PC-3 (cell line): ENCODE results near the gene C1orf94. TPM values are rescaled to one million over a fixed set of nuclear protein-coding genes. Genes with fewer than 3 reads are reported as not detected.
"Not testable (repeated sequence)": the region's sequence is repeated elsewhere in the genome, so short reads cannot be mapped to it uniquely, and the experiment has no call there.

Experiments
- ATAC-seq: fragments of 200-7000 bp; cut with Tn5 transposase; 2 replicates; pipeline ENCODE4 v1.9.1; 2020; ENCODE audit warnings: mild to moderate bottlenecking, moderate library complexity
- BruUV-seq: library from RNA; stranded (reverse); fragments of 400-500 nt; replicated peaks from 2 replicates; lab custom pipeline; 2021; lab: Mats Ljungman, UMichigan
- CTCF ChIA-PET: fragments of 300-600 bp; sonication (Branson Sonifier 250); formaldehyde crosslinking; loops from one replicate; lab custom pipeline; 2022; ENCODE audit warnings: antibody characterized with exemption; lab: Charles Lee
- POLR2A ChIA-PET: fragments of 300-600 bp; sonication (Branson Sonifier 250); formaldehyde crosslinking; loops from one replicate; lab custom pipeline; 2022; ENCODE audit warnings: antibody characterized with exemption; ENCODE audit not compliant: unreplicated experiment; lab: Charles Lee
- DNase-seq: peaks from one replicate; pipeline ENCODE4 v3.0.0-alpha.2; 2015
- H2AFZ ChIP-seq: fragments of 300-600 bp; sonication (generic); 2 replicates; pipeline ENCODE4 v1.6.0; 2016; ENCODE audit warnings: antibody characterized with exemption, low read length
- H3F3A ChIP-seq: fragments of 300-600 bp; sonication (generic); one replicate; pipeline ENCODE4 v1.6.0; 2017; ENCODE audit warnings: antibody characterized with exemption, low read length, control low read depth, mild to moderate bottlenecking; ENCODE audit not compliant: unreplicated experiment
- H3K27ac ChIP-seq: fragments of 300-600 bp; sonication (generic); 2 replicates; pipeline ENCODE4 v1.5.1; 2016; ENCODE audit warnings: mild to moderate bottlenecking, low read length
- H3K27me3 ChIP-seq: fragments of 300-600 bp; sonication (generic); 2 replicates; pipeline ENCODE4 v1.6.1; 2016; ENCODE audit warnings: low read length, mixed read lengths
- H3K36me3 ChIP-seq: fragments of 300-600 bp; sonication (generic); 2 replicates; pipeline ENCODE4 v1.6.1; 2016; ENCODE audit warnings: low read depth, mixed run types, low read length, mixed read lengths
- H3K4me1 ChIP-seq: fragments of 300-600 bp; sonication (generic); 2 replicates; pipeline ENCODE4 v1.5.1; 2016; ENCODE audit warnings: low read length; ENCODE audit not compliant: insufficient read depth
- H3K4me2 ChIP-seq: fragments of 300-600 bp; sonication (generic); 2 replicates; pipeline ENCODE4 v1.6.0; 2016; ENCODE audit warnings: low read length
- H3K4me3 ChIP-seq: fragments of 300-600 bp; sonication (generic); 2 replicates; pipeline ENCODE4 v1.5.1; 2016; ENCODE audit warnings: mild to moderate bottlenecking, low read length, mixed read lengths
- H3K79me2 ChIP-seq: fragments of 300-600 bp; sonication (generic); 2 replicates; pipeline ENCODE4 v1.6.1; 2017; ENCODE audit warnings: low read length, mixed read lengths
- H3K9ac ChIP-seq: fragments of 300-600 bp; sonication (generic); 2 replicates; pipeline ENCODE4 v1.6.0; 2016; ENCODE audit warnings: mild to moderate bottlenecking, low read length
- H3K9me2 ChIP-seq: fragments of 300-600 bp; sonication (generic); replicated peaks from 2 replicates; pipeline ENCODE4 v1.6.1; 2016; ENCODE audit warnings: mixed run types, low read length, mixed read lengths
- H3K9me3 ChIP-seq: fragments of 300-600 bp; sonication (generic); 2 replicates; pipeline ENCODE4 v1.6.1; 2016; ENCODE audit warnings: low read length, mixed read lengths
- H4K20me1 ChIP-seq: fragments of 300-600 bp; sonication (generic); 2 replicates; pipeline ENCODE4 v1.6.1; 2016; ENCODE audit warnings: low read length, mixed read lengths
- EZH2 ChIP-seq: fragments of 300-600 bp; sonication (generic); IDR thresholded peaks from one replicate; pipeline ENCODE4 v1.6.1; 2017; ENCODE audit warnings: antibody characterized with exemption, mild to moderate bottlenecking, low read length; ENCODE audit not compliant: unreplicated experiment
- EZH2phosphoT487 ChIP-seq: fragments of 300-600 bp; sonication (generic); IDR thresholded peaks from 2 replicates; pipeline ENCODE4 v1.6.1; 2018; ENCODE audit warnings: mild to moderate bottlenecking, antibody characterized with exemption, low read length, borderline replicate concordance
- intact Hi-C: fragments of 100-400 bp; cut with micrococcal nuclease; formaldehyde crosslinking; loops from 2 replicates; pipeline ENCODE4 v1.9.0; 2023
- total RNA-seq: library from RNA; depleted of rRNA; stranded (reverse); fragments of >200 nt; gene quantifications from 2 replicates; pipeline ENCODE4 v1.2.3, GENCODE V29; 2014
- TF ChIP-seq, protein P1 (sequence below): fragments of 300-600 bp; sonication (generic); conservative IDR thresholded peaks from 2 replicates; pipeline ENCODE4 v1.5.1; 2017; ENCODE audit warnings: antibody characterized with exemption, low read depth, mild to moderate bottlenecking, low read length

C1orf94 gene
- total RNA-seq, 1 experiment from 2014 or later: not detected

DNA sequence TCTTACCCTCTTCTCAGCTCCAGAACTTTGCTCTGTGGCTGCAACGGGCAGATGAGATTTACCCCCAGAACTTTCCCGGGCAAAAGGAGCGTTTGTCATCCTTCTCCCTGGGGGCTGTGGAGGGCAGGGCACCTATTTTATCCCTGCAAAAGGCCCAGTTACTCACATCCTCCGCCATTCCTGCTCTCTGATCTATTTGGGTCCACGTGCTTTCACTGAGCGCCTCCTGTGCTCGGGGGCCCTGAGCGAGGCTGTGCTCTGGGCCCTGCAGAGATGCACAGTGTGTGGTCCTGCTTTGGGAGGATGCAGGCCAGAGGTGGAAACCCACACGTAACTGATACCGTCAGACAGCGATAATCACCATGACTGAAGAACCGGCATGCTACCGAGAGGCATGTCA lies 9.3 kb upstream of the C1orf94 start:
- BruUV-seq: no TSS peak
- Histone ChIP-seq H3K27ac (no peak overlapping the region), H3K4me3 (no peak overlapping the region), H3K9me3 (no peaks in the 10 kb centered on the region), H3K79me2 (no peaks in the 10 kb centered on the region), H3K36me3 (no peaks in the 10 kb centered on the region), H3K4me1 (no peaks in the 10 kb centered on the region), H2AFZ (no peak overlapping the region), H3F3A (no peaks in the 10 kb centered on the region), H3K27me3 (peaks cover 44% of the 10 kb centered on the region), H3K4me2 (no peak overlapping the region), H3K9ac (no peak overlapping the region), H3K9me2 (no peaks in the 10 kb centered on the region), H4K20me1 (no peaks in the 10 kb centered on the region)
- DNase-seq (no peak), ATAC-seq (no peak)
- ChIA-PET CTCF (no interaction called here), POLR2A (no interaction called here)
- intact Hi-C loops: no loop called here
- TF ChIP-seq EZH2: no peak
- TF ChIP-seq, protein P1, sequence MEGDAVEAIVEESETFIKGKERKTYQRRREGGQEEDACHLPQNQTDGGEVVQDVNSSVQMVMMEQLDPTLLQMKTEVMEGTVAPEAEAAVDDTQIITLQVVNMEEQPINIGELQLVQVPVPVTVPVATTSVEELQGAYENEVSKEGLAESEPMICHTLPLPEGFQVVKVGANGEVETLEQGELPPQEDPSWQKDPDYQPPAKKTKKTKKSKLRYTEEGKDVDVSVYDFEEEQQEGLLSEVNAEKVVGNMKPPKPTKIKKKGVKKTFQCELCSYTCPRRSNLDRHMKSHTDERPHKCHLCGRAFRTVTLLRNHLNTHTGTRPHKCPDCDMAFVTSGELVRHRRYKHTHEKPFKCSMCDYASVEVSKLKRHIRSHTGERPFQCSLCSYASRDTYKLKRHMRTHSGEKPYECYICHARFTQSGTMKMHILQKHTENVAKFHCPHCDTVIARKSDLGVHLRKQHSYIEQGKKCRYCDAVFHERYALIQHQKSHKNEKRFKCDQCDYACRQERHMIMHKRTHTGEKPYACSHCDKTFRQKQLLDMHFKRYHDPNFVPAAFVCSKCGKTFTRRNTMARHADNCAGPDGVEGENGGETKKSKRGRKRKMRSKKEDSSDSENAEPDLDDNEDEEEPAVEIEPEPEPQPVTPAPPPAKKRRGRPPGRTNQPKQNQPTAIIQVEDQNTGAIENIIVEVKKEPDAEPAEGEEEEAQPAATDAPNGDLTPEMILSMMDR: no peak
- TF ChIP-seq EZH2phosphoT487: no peak

DNA sequence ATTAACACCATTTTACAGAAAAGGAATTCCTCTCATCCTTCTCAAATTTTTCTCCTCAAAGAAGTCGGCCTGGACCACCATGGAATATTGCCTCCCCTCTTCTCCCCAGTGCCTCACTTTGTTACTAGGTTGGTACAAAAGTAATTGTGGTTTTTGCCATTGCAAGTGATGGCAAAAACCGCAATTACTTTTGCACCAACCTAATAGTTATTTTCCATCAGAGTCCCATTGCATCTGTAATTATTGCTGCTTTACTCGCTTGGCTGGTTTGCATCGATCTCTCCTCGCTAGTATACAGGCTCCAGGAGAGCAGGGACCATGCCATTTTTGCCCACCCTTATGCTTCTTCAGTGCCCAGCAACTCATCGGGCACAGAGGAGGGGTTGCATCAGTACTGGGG lies 963 bp upstream of the C1orf94 start:
- ChIA-PET CTCF (no interaction called here), POLR2A (no interaction called here)
- Histone ChIP-seq H3K79me2 (no peaks in the 10 kb centered on the region), H3K27ac (no peak overlapping the region), H3K9me3 (no peaks in the 10 kb centered on the region), H3K4me1 (no peaks in the 10 kb centered on the region), H3K9ac (no peak overlapping the region), H4K20me1 (no peaks in the 10 kb centered on the region), H2AFZ (no peak overlapping the region), H3K9me2 (no peaks in the 10 kb centered on the region), H3F3A (no peaks in the 10 kb centered on the region), H3K4me3 (no peak overlapping the region), H3K36me3 (no peaks in the 10 kb centered on the region), H3K27me3 (0 out of 2 replicates have a peak, but pooled peaks cover 7% of the 10 kb centered on the region), H3K4me2 (no peak overlapping the region)
- no peak for DNase-seq
- BruUV-seq: no TSS peak
- ATAC-seq: no peak
- TF ChIP-seq, protein P1: no peak
- no peak for TF ChIP-seq EZH2
- no peak for TF ChIP-seq EZH2phosphoT487
- intact Hi-C loops: no loop called here

DNA sequence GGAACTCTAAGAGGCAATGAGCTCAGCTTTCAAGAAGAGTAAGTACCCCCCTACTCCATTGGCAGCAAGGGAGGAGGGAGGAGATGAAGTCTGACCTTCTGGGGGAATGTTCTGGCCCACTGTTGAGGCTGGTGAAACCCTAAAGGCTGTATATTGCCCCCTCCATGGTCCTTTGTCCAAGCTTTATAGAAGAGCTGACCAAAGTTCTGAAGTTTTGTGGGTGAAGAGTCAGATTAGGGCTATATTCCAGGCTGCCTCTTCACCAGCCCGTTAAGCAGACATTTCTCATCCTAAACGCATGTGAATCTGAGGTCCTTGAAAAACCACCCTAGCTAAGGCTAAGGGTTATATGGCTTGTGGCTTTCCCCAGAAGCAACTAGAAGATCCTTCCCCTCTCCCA lies 1.4 kb downstream of the C1orf94 start:
- DNase-seq (no peak), ATAC-seq (no peak)
- no peaks in the 10 kb centered on the region for H3F3A ChIP-seq
- BruUV-seq: no TSS peak
- H2AFZ ChIP-seq: no peak overlapping the region
- H3K9me2 ChIP-seq: no peaks in the 10 kb centered on the region
- intact Hi-C loops: no loop called here
- H3K36me3 ChIP-seq: no peaks in the 10 kb centered on the region
- H3K79me2 ChIP-seq: no peaks in the 10 kb centered on the region
- TF ChIP-seq, protein P1: no peak
- TF ChIP-seq EZH2phosphoT487 (no peak), EZH2 (no peak)
- H3K4me2 ChIP-seq: no peak overlapping the region
- no peaks in the 10 kb centered on the region for H3K9me3 ChIP-seq
- ChIA-PET CTCF (no interaction called here), POLR2A (no interaction called here)
- no peaks in the 10 kb centered on the region for H3K4me1 ChIP-seq
- no peak overlapping the region for H3K27ac ChIP-seq
- 0 out of 2 replicates have a peak, but pooled peaks cover 7% of the 10 kb centered on the region for H3K27me3 ChIP-seq
- no peak overlapping the region for H3K9ac ChIP-seq
- H4K20me1 ChIP-seq: no peaks in the 10 kb centered on the region
- H3K4me3 ChIP-seq: no peak overlapping the region

DNA sequence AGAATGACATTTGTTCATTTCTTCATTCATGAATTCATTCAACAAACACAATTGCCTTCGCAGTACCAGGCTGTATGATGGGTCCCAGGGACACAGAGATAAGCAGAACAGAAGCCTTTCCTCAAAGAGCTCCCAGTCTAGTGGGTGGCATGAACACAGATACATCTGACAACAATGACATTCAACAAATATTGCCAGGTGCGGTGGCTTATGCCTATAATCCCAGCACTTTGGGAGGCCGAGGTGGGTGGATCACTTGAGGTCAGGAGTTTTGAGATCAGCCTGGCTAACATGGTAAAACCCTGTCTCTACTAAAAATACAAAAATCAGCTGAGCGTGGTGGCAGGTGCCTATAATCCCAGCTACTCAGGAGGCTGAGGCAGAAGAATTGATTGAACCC lies 6.7 kb downstream of the C1orf94 start:
- H2AFZ ChIP-seq, CTCF ChIA-PET, BruUV-seq, H3K36me3 ChIP-seq, H3K79me2 ChIP-seq, H3F3A ChIP-seq, H3K4me1 ChIP-seq, H3K27me3 ChIP-seq, H3K27ac ChIP-seq, H3K4me3 ChIP-seq, POLR2A ChIA-PET, ATAC-seq, intact Hi-C loops, DNase-seq, H3K9me2 ChIP-seq, H3K9ac ChIP-seq, H4K20me1 ChIP-seq, H3K9me3 ChIP-seq, H3K4me2 ChIP-seq: not testable (repeated sequence)
